Ammon's horn (tissue), 1 donor: ENCODE results near the gene TCP11L1.
"Not testable (repeated sequence)": the region's sequence is repeated elsewhere in the genome, so short reads cannot be mapped to it uniquely, and the experiment has no call there.

Experiments used
- DNase-seq: peaks from one replicate; pipeline ENCODE4 v3.0.0-alpha.2; 2016; ENCODE audit warnings: low spot score

The TCP11L1 gene

GRCh38 chr11:33029218-33029617 lies 10.2 kb upstream of the TCP11L1 start:
- DNase-seq, result not testable (repeated sequence)

GRCh38 chr11:33033493-33033892 lies 5.9 kb upstream of the TCP11L1 start:
- no peak for DNase-seq

- DNase-seq, result no peak
Observed at GRCh38 chr11:33035011-33035410, 4.4 kb upstream of the TCP11L1 start.

GRCh38 chr11:33040033-33040861 lies 875 bp downstream of the TCP11L1 start:
- peak; percentile 40 for DNase-seq

- DNase-seq, result no peak
Observed at GRCh38 chr11:33040862-33041453, 1.6 kb downstream of the TCP11L1 start.

GRCh38 chr11:33043221-33043830 lies 4.0 kb downstream of the TCP11L1 start:
- DNase-seq, result no peak

GRCh38 chr11:33044285-33044756 lies 4.9 kb downstream of the TCP11L1 start:
- no peak for DNase-seq

GRCh38 chr11:33045551-33046255 lies 6.3 kb downstream of the TCP11L1 start:
- no peak for DNase-seq

GRCh38 chr11:33048701-33049100 lies 9.3 kb downstream of the TCP11L1 start:
- peak; percentile 47 for DNase-seq

GRCh38 chr11:33049565-33050408 lies 10.4 kb downstream of the TCP11L1 start:
- not testable (repeated sequence) for DNase-seq

GRCh38 chr11:33052231-33052630 lies 12.9 kb downstream of the TCP11L1 start:
- DNase-seq, result no peak

GRCh38 chr11:33055375-33055774 lies 16.0 kb downstream of the TCP11L1 start:
- DNase-seq, result no peak

- DNase-seq, result no peak
Observed at GRCh38 chr11:33057284-33057683, 17.9 kb downstream of the TCP11L1 start.

GRCh38 chr11:33059331-33060007 lies 20.1 kb downstream of the TCP11L1 start:
- DNase-seq, result no peak

- no peak for DNase-seq
Observed at GRCh38 chr11:33060271-33060670, 20.9 kb downstream of the TCP11L1 start.

- DNase-seq, result no peak
Observed at GRCh38 chr11:33062137-33062536, 22.8 kb downstream of the TCP11L1 start.

GRCh38 chr11:33063326-33063881 lies 24.0 kb downstream of the TCP11L1 start:
- peak; percentile 22 for DNase-seq

GRCh38 chr11:33064033-33064825 lies 24.9 kb downstream of the TCP11L1 start:
- peak; percentile 42 for DNase-seq

GRCh38 chr11:33064866-33065265 lies 25.5 kb downstream of the TCP11L1 start:
- no peak for DNase-seq
